Activated naive CD4-positive, alpha-beta T cell treated with anti-CD3 and anti-CD28 coated beads for 36 hours (primary cell): Measurements from ENCODE around the gene UCHL5. TPM values are rescaled to one million over a fixed set of nuclear protein-coding genes. Genes with fewer than 3 reads are reported as not detected.

Source experiments
- CTCF ChIA-PET: fragments of 350-600 bp; sonication (Branson Sonifier 250); formaldehyde crosslinking; loops from one replicate; lab custom pipeline; 2021; ENCODE audit warnings: antibody characterized with exemption; lab: Charles Lee
- DNase-seq: peaks from one replicate; pipeline ENCODE4 v3.0.0-alpha.2; 2020
- H3K27ac Mint-ChIP-seq: one replicate; pipeline ENCODE4 v1.8.0; 2021; ENCODE audit warnings: mild to moderate bottlenecking, mixed read lengths
- H3K27me3 Mint-ChIP-seq: one replicate; pipeline ENCODE4 v1.8.0; 2021; ENCODE audit warnings: low read depth, mixed read lengths
- H3K36me3 Mint-ChIP-seq: one replicate; pipeline ENCODE4 v1.8.0; 2021; ENCODE audit warnings: low read depth, mixed read lengths
- H3K4me1 Mint-ChIP-seq: one replicate; pipeline ENCODE4 v1.8.0; 2021; ENCODE audit warnings: low read depth, mixed read lengths
- H3K4me3 Mint-ChIP-seq: one replicate; pipeline ENCODE4 v1.8.0; 2021; ENCODE audit warnings: mild to moderate bottlenecking, moderate library complexity, mixed read lengths
- H3K9me3 Mint-ChIP-seq: one replicate; pipeline ENCODE4 v1.8.0; 2021; ENCODE audit warnings: mixed read lengths
- intact Hi-C: fragments of 100-400 bp; cut with micrococcal nuclease; formaldehyde crosslinking; loops from one replicate; pipeline ENCODE4 v1.15.1; 2023
- total RNA-seq, 2 experiments: library from RNA; stranded (reverse); gene quantifications; one replicate each; pipeline ENCODE4 v1.2.3, GENCODE V29; 2021

UCHL5 gene
- total RNA-seq, 2 experiments from 2014 or later: 63.4 to 68.8 TPM

DNA sequence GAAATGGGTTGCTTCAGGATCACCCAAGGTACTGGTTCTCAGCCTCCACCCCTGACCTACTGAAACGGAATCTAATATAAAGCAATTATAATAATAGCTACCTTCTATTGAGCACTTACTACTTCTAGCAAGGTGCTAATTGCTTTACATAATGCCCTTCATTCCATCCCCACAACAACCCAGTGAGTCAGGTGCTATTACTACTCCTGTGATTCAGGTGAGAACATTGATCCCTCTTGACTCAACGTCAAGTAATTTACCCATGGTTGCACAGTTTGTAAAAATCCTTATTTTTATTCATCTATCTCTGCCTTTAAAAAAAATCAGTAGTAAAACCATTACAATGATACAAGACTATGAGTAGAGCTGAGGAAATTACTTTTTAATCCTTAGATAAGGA is 85.2 kb downstream of the UCHL5 start:
- no peaks in the 10 kb centered on the region for H3K9me3 Mint-ChIP-seq
- peaks cover 2% of the 10 kb centered on the region for H3K36me3 Mint-ChIP-seq
- H3K27ac Mint-ChIP-seq: no peak overlapping the region
- H3K4me3 Mint-ChIP-seq: no peak overlapping the region
- no peak for DNase-seq
- H3K27me3 Mint-ChIP-seq: no peaks in the 10 kb centered on the region
- H3K4me1 Mint-ChIP-seq: no peaks in the 10 kb centered on the region
- CTCF ChIA-PET: interaction anchor here (0.6 kb wide), 1 partner anchor 17 kb away, joined by 8 read pairs; no protein-coding TSS in a partner anchor
- intact Hi-C loops: no loop called here

DNA sequence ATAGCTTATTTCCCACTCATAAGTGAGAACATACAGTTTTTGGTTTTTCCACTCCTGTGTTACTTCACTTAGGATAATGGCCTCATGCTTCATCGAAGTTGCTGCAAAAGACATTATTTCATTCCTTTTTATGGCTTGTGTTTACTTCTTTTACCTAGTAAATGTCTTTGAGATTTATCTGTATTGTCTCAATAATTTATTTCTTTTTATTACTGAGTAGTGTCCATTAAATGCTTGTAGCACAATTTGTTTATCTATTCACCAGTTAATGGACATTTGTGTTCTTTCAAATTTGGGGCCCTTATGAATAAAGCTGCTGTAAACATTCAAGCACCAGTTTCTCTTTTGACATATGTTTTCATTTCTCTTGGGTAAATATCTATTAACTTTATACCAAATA is 86.0 kb downstream of the UCHL5 start:
- DNase-seq: no peak
- intact Hi-C loops: no loop called here
- no peaks in the 10 kb centered on the region for H3K9me3 Mint-ChIP-seq
- H3K4me1 Mint-ChIP-seq: no peaks in the 10 kb centered on the region
- H3K27ac Mint-ChIP-seq: no peak overlapping the region
- peaks cover 2% of the 10 kb centered on the region for H3K36me3 Mint-ChIP-seq
- no peak overlapping the region for H3K4me3 Mint-ChIP-seq
- H3K27me3 Mint-ChIP-seq: no peaks in the 10 kb centered on the region
- CTCF ChIA-PET: no interaction called here

DNA sequence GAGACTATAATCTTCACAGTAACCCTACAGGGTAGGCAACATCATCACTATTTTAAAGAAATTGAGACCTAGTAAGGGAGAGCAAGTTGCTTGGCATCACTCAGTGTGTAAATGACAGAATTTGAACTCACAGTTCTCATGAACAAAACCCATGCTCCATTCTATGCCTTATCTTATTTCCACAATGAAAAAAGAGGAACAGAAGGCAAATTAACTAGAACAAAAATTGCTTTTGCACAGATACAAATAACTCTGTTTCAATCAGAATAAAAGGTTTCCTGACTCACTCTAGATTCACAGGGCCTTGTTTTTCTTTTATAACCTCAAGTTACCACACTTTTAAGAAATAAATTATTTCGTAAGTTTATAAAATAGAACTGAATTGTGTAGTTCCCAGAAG is 90.1 kb downstream of the UCHL5 start:
- Mint-ChIP-seq H3K9me3 (no peaks in the 10 kb centered on the region), H3K4me1 (no peaks in the 10 kb centered on the region), H3K27ac (no peak overlapping the region), H3K27me3 (no peaks in the 10 kb centered on the region), H3K4me3 (no peak overlapping the region), H3K36me3 (no peaks in the 10 kb centered on the region)
- CTCF ChIA-PET: no interaction called here
- intact Hi-C loops: no loop called here
- DNase-seq: no peak

DNA sequence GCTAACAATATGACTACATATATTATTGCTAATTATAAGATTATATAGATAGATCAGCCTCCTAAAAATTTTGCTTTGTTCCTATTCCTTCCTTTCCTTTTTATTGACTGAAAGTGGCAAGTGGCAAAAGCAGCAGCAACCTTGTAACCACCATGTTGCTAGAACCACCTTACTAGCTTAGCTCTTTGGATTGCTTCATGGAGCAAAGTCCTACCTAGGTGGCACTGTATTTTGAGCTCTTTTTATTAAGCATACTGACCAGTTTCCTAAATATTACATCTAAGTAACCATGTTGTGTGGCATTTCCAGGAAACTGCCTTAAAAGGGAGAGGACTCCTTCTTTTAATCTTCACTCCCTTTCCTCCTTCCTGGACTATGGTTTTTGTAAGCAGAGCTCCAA is 90.8 kb downstream of the UCHL5 start:
- H3K27me3 Mint-ChIP-seq: no peaks in the 10 kb centered on the region
- CTCF ChIA-PET: no interaction called here
- intact Hi-C loops: no loop called here

DNA sequence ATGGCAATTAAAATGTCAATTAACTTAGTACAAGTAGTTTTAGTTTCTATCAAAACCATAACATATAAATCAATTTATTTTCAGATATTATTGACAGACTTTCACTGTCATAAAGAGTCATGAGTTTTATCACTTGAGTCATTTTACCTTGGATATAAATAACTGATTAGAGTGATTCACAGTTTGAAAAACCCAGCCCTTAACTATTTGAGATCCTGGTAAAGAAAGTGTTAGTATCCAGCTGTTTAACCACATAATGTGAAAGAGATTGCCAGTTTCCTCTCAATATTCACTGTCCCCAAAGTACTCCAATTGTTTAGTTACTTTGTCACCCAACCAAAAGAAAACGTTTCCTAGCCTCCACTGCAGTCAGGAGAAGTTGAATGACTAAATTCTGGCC is 91.3 kb downstream of the UCHL5 start:
- H3K4me1 Mint-ChIP-seq: no peaks in the 10 kb centered on the region
- no peak overlapping the region for H3K4me3 Mint-ChIP-seq
- no peaks in the 10 kb centered on the region for H3K36me3 Mint-ChIP-seq
- no peaks in the 10 kb centered on the region for H3K9me3 Mint-ChIP-seq
- intact Hi-C loops: no loop called here
- CTCF ChIA-PET: interaction anchor here (0.5 kb wide), 1 partner anchor 314 kb away, joined by 3 read pairs; no protein-coding TSS in a partner anchor
- H3K27me3 Mint-ChIP-seq: no peaks in the 10 kb centered on the region
- DNase-seq: no peak
- H3K27ac Mint-ChIP-seq: no peak overlapping the region

More for the DNA sequence above, 90.8 kb downstream of the UCHL5 start:
- no peak overlapping the region for H3K27ac Mint-ChIP-seq
- H3K9me3 Mint-ChIP-seq: no peaks in the 10 kb centered on the region
- H3K36me3 Mint-ChIP-seq: no peaks in the 10 kb centered on the region
- H3K4me3 Mint-ChIP-seq: no peak overlapping the region
- H3K4me1 Mint-ChIP-seq: no peaks in the 10 kb centered on the region
- DNase-seq: no peak

DNA sequence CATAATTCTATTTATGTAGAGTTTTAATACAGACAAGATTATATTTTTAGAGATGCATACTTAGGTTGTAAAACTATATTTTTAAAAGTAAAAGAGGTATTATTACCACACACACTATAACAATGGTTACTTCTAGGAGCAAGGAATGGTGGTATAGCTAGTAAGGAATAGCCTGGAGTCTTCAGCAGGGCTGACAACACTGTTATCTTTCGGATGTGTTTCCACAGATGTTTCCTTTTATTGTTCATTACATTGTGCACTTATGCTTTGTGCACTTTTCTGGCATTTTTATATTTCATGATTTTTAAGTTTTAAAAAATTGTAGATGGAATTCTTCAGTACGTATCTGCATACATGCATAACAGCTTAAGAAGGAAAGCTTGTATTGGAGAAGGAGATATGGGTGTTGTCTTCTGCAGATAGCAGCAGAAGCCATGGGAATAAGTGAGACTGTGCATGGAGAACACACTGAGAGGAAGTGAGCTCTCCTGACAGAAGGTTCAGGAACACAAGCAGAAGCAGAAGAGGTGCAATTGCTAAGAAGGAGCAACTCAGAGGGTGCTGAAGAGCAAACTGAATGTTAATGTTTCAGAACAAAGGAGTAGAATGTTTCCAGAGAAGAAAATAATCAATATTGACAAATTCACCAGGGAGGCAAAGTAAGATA is 91.8 kb downstream of the UCHL5 start:
- Mint-ChIP-seq H3K27ac (no peak overlapping the region), H3K36me3 (no peaks in the 10 kb centered on the region)

DNA sequence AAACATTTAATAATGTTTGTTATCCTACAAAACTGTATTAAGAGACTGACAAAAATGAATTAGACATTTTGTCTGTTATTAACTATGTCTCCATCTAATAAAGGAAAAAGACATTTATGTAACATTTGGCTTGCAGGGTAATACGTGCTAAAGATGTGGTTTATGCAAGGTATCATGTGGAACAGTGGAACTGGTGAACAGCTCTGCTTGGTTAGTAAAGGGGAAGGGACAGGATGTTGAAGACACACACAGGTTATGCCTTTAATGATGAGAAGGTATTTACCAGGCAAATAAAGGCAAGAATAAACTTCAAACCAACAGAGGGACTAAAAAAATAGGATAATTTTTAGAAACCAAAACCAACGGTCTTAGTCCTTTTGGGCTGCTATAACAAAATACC is 93.1 kb downstream of the UCHL5 start:
- no peaks in the 10 kb centered on the region for H3K36me3 Mint-ChIP-seq
- no peak for DNase-seq
- CTCF ChIA-PET: interaction anchor here (0.6 kb wide), 1 partner anchor 159 kb away, joined by 3 read pairs; no protein-coding TSS in a partner anchor
- no peaks in the 10 kb centered on the region for H3K4me1 Mint-ChIP-seq
- H3K9me3 Mint-ChIP-seq: no peaks in the 10 kb centered on the region
- no peaks in the 10 kb centered on the region for H3K27me3 Mint-ChIP-seq
- no peak overlapping the region for H3K4me3 Mint-ChIP-seq
- intact Hi-C loops: no loop called here
- no peak overlapping the region for H3K27ac Mint-ChIP-seq

More for the DNA sequence above, 91.8 kb downstream of the UCHL5 start:
- Mint-ChIP-seq H3K9me3 (no peaks in the 10 kb centered on the region), H3K4me1 (no peaks in the 10 kb centered on the region), H3K4me3 (no peak overlapping the region), H3K27me3 (no peaks in the 10 kb centered on the region)
- intact Hi-C loops: no loop called here
- CTCF ChIA-PET: interaction anchor here (0.5 kb wide), 1 partner anchor 313 kb away, joined by 3 read pairs; no protein-coding TSS in a partner anchor
- DNase-seq: no peak

DNA sequence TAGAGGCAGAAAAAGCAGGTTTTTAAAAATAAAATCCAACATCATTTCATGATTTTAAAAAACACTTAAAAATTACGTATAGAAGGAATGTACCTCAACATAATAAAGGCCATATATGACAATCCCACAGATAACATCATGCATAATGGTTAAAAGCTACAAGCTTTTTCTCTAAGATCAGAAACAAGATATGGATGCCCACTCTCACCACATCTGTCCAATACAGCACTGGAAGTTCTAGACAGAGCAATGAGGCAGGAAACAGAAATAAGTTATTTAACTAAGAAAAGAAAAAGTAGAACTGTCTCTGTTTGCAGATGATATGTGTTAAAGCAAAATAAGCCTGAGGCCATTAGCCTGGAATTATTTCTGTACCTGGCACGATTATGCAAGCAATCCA is 96.3 kb downstream of the UCHL5 start:
- H3K9me3 Mint-ChIP-seq: no peaks in the 10 kb centered on the region
- no peaks in the 10 kb centered on the region for H3K27me3 Mint-ChIP-seq
- H3K4me3 Mint-ChIP-seq: no peak overlapping the region
- DNase-seq: no peak
- H3K36me3 Mint-ChIP-seq: no peaks in the 10 kb centered on the region
- H3K4me1 Mint-ChIP-seq: no peaks in the 10 kb centered on the region
- CTCF ChIA-PET: interaction anchor here (0.6 kb wide), 1 partner anchor 306 kb away, joined by 3 read pairs; no protein-coding TSS in a partner anchor
- intact Hi-C loops: no loop called here
- no peak overlapping the region for H3K27ac Mint-ChIP-seq

Other genes starting within 250 kb of the UCHL5 start
- gene RO60, start 252 bp upstream of the UCHL5 start, total RNA-seq: 10 to 100 TPM; 42.8 to 48.0 TPM
- 10 to 100 TPM; 16.5 to 18.5 TPM for gene GLRX2, start 46.1 kb upstream of the UCHL5 start, total RNA-seq
- gene CDC73, start 62.7 kb upstream of the UCHL5 start, total RNA-seq: 10 to 100 TPM; 39.0 to 45.2 TPM
- not detected for gene B3GALT2, start 127.3 kb upstream of the UCHL5 start, total RNA-seq